Osteocyte (in vitro differentiated cells): ENCODE data around the gene SYTL4. TPM values are rescaled to one million over a fixed set of nuclear protein-coding genes. Genes with fewer than 3 reads are reported as not detected.
"Not testable (repeated sequence)": the region's sequence is repeated elsewhere in the genome, so short reads cannot be mapped to it uniquely, and the experiment has no call there.

Experiments
- DNase-seq: peaks from one replicate; pipeline ENCODE4 v3.0.0; 2021; ENCODE audit warnings: mixed read lengths; ENCODE audit not compliant: unreplicated experiment; ENCODE audit errors: extremely low spot score
- H3K27ac Mint-ChIP-seq: one replicate; pipeline ENCODE4 v1.8.0; 2021; ENCODE audit warnings: mild to moderate bottlenecking, mixed read lengths; ENCODE audit not compliant: unreplicated experiment
- H3K27me3 Mint-ChIP-seq: one replicate; pipeline ENCODE4 v1.8.0; 2021; ENCODE audit warnings: mixed read lengths; ENCODE audit not compliant: unreplicated experiment
- H3K36me3 Mint-ChIP-seq: one replicate; pipeline ENCODE4 v1.8.0; 2021; ENCODE audit warnings: mixed read lengths; ENCODE audit not compliant: unreplicated experiment
- H3K4me1 Mint-ChIP-seq: one replicate; pipeline ENCODE4 v1.8.0; 2021; ENCODE audit warnings: mixed read lengths; ENCODE audit not compliant: unreplicated experiment
- H3K4me3 Mint-ChIP-seq: one replicate; pipeline ENCODE4 v1.8.0; 2021; ENCODE audit warnings: mild to moderate bottlenecking, moderate library complexity, mixed read lengths; ENCODE audit not compliant: unreplicated experiment
- H3K9me3 Mint-ChIP-seq: one replicate; pipeline ENCODE4 v1.8.0; 2021; ENCODE audit warnings: mixed read lengths; ENCODE audit not compliant: unreplicated experiment
- total RNA-seq: library from RNA; stranded (reverse); gene quantifications from 2 replicates; pipeline ENCODE4 v1.2.1, GENCODE V29; 2021
- TF ChIP-seq, protein P1 (sequence below): fragments of 200-600 bp; sonication (generic); IDR thresholded peaks from 2 replicates; pipeline ENCODE4 v1.5.0; 2021; ENCODE audit warnings: antibody characterized with exemption, mild to moderate bottlenecking, moderate library complexity

The SYTL4 gene
- total RNA-seq, 1 donor from 2014 or later = 23.2 TPM

DNA sequence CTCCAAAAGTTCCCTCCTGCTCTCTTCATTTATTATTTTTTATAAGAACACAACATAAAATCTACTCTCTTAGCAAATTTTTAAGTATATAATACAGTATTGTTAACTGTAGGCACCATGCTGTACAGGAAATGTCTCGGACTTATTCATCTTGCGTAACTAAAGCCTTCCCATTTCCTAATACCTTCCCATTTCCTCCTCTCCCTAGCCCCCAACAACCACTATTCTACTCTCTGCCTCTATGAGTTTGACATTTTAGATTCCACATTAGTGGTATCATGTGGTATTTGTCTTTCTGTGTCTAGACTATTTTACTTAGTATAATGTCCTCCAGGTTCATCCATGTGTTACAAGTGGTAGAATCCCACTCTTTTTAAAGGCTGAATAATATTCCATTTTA lies 15.8 kb upstream of the SYTL4 start:
- DNase-seq = no peak
- Mint-ChIP-seq H3K36me3 (no peaks in the 10 kb centered on the region), H3K4me3 (no peak overlapping the region), H3K27me3 (no peaks in the 10 kb centered on the region), H3K27ac (peak overlapping the region; percentile 12), H3K9me3 (peaks cover 3% of the 10 kb centered on the region), H3K4me1 (peaks cover 45% of the 10 kb centered on the region)
- TF ChIP-seq, protein P1, sequence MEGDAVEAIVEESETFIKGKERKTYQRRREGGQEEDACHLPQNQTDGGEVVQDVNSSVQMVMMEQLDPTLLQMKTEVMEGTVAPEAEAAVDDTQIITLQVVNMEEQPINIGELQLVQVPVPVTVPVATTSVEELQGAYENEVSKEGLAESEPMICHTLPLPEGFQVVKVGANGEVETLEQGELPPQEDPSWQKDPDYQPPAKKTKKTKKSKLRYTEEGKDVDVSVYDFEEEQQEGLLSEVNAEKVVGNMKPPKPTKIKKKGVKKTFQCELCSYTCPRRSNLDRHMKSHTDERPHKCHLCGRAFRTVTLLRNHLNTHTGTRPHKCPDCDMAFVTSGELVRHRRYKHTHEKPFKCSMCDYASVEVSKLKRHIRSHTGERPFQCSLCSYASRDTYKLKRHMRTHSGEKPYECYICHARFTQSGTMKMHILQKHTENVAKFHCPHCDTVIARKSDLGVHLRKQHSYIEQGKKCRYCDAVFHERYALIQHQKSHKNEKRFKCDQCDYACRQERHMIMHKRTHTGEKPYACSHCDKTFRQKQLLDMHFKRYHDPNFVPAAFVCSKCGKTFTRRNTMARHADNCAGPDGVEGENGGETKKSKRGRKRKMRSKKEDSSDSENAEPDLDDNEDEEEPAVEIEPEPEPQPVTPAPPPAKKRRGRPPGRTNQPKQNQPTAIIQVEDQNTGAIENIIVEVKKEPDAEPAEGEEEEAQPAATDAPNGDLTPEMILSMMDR = no peak

GRCh38 chrX:100747090-100747489 lies 15.2 kb upstream of the SYTL4 start:
- Mint-ChIP-seq H3K27ac (peak overlapping the region; percentile 87), H3K27me3 (no peaks in the 10 kb centered on the region), H3K4me1 (peaks cover 45% of the 10 kb centered on the region), H3K36me3 (no peaks in the 10 kb centered on the region), H3K4me3 (no peak overlapping the region), H3K9me3 (peaks cover 3% of the 10 kb centered on the region)
- no peak for DNase-seq
- TF ChIP-seq, protein P1 = no peak

GRCh38 chrX:100745806-100746537 lies 14.1 kb upstream of the SYTL4 start:
- H3K27ac Mint-ChIP-seq = peak overlapping the region; percentile 87
- H3K27me3 Mint-ChIP-seq = no peaks in the 10 kb centered on the region
- no peak for DNase-seq
- H3K4me1 Mint-ChIP-seq = peaks cover 39% of the 10 kb centered on the region
- H3K9me3 Mint-ChIP-seq = peaks cover 1% of the 10 kb centered on the region
- TF ChIP-seq, protein P1 = no peak
- no peaks in the 10 kb centered on the region for H3K36me3 Mint-ChIP-seq
- peak overlapping the region; percentile 8 for H3K4me3 Mint-ChIP-seq

DNA sequence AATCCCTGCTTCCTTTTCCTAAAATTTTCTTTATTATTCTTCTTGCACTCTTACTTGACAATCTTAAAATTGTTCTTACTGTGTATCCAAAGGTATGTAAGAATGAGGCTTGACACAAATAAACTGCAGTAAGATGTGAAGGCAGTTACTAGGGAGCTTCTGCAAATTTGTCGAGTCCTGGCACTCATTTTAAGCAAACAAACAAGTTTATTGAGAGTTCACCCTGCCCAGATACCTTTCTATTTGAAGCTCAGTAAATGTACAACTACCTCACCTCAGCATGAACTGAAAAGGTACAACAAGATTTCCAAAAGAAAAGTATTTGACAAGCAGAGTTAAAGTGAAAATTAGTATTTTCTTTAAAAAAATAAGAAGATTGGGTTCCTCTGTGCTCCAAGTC lies 13.3 kb upstream of the SYTL4 start:
- Mint-ChIP-seq H3K4me3 (peak overlapping the region; percentile 8), H3K9me3 (no peaks in the 10 kb centered on the region)
- TF ChIP-seq, protein P1 = no peak

GRCh38 chrX:100743009-100743607 lies 11.2 kb upstream of the SYTL4 start:
- no peak overlapping the region for H3K4me3 Mint-ChIP-seq
- no peaks in the 10 kb centered on the region for H3K36me3 Mint-ChIP-seq
- H3K9me3 Mint-ChIP-seq = no peaks in the 10 kb centered on the region
- H3K4me1 Mint-ChIP-seq = peaks cover 31% of the 10 kb centered on the region
- no peak overlapping the region for H3K27ac Mint-ChIP-seq
- TF ChIP-seq, protein P1 = peak; percentile 14
- no peaks in the 10 kb centered on the region for H3K27me3 Mint-ChIP-seq
- DNase-seq = no peak

More for the DNA sequence above, 13.3 kb upstream of the SYTL4 start:
- no peak for DNase-seq
- peak overlapping the region; percentile 87 for H3K27ac Mint-ChIP-seq
- H3K27me3 Mint-ChIP-seq = no peaks in the 10 kb centered on the region
- no peaks in the 10 kb centered on the region for H3K36me3 Mint-ChIP-seq
- H3K4me1 Mint-ChIP-seq = peaks cover 31% of the 10 kb centered on the region

GRCh38 chrX:100724006-100724405 lies 7.9 kb downstream of the SYTL4 start:
- H3K9me3 Mint-ChIP-seq, H3K36me3 Mint-ChIP-seq, H3K27me3 Mint-ChIP-seq, H3K4me3 Mint-ChIP-seq, DNase-seq, H3K27ac Mint-ChIP-seq: not testable (repeated sequence)
- H3K4me1 Mint-ChIP-seq = peaks cover 16% of the 10 kb centered on the region
